ENCODE measurements around the gene EPC1. TPM values are rescaled to one million over a fixed set of nuclear protein-coding genes. Genes with fewer than 3 reads are reported as not detected.
A peak's percentile ranks its signal among the peaks of the same experiment; 100 is the strongest.

EPC1 gene
- total and polyA plus RNA-seq, 9 of the 15 experiments (the other 6 are each of a cell fraction or from before 2014, with no cell fraction given): 7.0 to 43.6 (median 16.1) TPM

GRCh38 chr10:32379318-32379949 is 32.5 kb upstream of the EPC1 start (continued):
- TF ChIP-seq CHD7 (IDR thresholded peaks at IDR 0.05; ENCODE audit: low read depth, low read length): no peak
- TF ChIP-seq SMARCA4 (IDR thresholded peaks at IDR 0.05): no peak
- no peak for TF ChIP-seq KDM1A (IDR thresholded peaks at IDR 0.05)
- TF ChIP-seq SIN3A (IDR thresholded peaks at IDR 0.05; ENCODE audit: borderline replicate concordance in 2 of 2, control insufficient read depth in 1 of 2, low read depth in 2 of 2, low read length in 2 of 2): no peak
- 0 out of 2 replicates have a peak, but pooled peaks have one; percentile 41 for TF ChIP-seq ZNF668 (CRISPR knock-in tag; IDR thresholded peaks at IDR 0.05)
- no peak for TF ChIP-seq PHB (CRISPR knock-in tag; IDR thresholded peaks at IDR 0.05)
- peak; percentile 36 to 91 (median 47) for TF ChIP-seq YY1 (IDR thresholded peaks at IDR 0.05; ENCODE audit: borderline replicate concordance in 1 of 3, control insufficient read depth in 1 of 3, extremely low read depth in 1 of 3, insufficient read depth in 3 of 3, insufficient read length in 1 of 3, insufficient replicate concordance in 2 of 3, low read depth in 1 of 3, low read length in 2 of 3)
- TF ChIP-seq NR2C2 (CRISPR knock-in tag; IDR thresholded peaks at IDR 0.05): no peak
- peak; percentile 43 for TF ChIP-seq NR2C2 (tag; IDR thresholded peaks at IDR 0.05)
- no peak for TF ChIP-seq PTRF (tag; IDR thresholded peaks at IDR 0.05)
- no peak for TF ChIP-seq HINFP (tag; conservative IDR thresholded peaks at IDR 0.05; ENCODE audit: low read depth)
- no peak for TF ChIP-seq IRF9 (tag; IDR thresholded peaks at IDR 0.05)
- TF ChIP-seq GABPA (tag; conservative IDR thresholded peaks at IDR 0.05; ENCODE audit: low read depth): peak; percentile 42; the same call in 1 of the 2 replicates

Data from K562 (cell line).